ACHN (cell line): ENCODE results near the gene CENPW.

ENCODE experiments used
- DNase-seq: peaks from one replicate; pipeline ENCODE4 v3.0.0-alpha.2; 2015
- in situ Hi-C: cut with HindIII; loops from 2 replicates; pipeline ENCODE4 v1.10.0; 2017; ENCODE audit warnings: low sequenced_read_pairs, low pct_ligation_motif_present, low pct_unique_long_range_greater_than_20kb

Gene CENPW

DNA sequence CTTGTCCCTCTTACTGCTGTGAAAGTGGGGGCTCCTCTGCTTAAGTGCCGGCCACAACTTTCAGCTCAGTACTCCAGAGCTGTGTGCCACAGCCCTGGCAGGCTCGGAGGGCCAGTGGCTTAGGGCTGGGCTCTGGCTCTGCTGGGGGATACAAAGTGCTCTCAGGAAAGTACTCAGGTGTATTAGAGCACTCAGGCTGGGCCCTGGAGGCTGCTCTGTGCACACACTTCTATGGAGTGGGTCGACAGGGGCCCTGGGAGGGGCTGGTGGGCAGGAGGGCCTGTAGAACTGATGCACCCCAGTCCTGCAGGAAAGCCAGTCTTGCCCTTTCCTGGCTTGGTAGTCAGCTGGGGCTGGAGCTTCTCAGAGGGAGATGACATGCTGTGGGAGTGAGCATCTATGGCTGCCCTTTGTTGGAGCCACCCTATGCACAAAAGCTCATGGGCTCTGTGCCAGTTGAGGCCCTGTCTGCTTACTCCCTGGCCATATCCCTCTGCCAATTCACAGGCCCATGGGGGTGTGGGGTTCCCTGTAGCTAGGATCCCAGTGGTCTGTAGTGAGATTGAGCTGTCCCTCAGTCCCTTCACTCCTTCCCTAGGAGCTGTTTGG lies 22.0 kb downstream of the CENPW start:
- no peak for DNase-seq
- in situ Hi-C loops: no loop called here

DNA sequence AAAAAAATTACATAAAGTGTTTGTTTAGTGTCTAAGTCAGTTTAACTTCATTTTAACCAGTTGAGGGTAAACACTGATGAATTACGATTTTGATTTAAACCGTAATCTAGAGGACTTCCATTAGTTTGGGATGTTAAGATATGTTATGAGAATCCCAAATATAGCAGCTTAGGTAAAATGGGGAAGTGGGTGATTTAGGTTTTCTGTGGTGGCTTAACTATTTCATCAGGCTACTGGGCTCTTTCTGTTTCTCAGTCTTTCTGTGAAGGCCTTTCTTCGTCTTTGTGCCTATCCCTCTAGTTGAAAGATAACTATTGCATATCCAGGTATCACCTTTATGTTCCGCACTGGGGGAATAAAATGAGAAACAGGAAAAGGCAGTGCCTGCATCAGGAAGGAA lies 27.9 kb downstream of the CENPW start:
- no peak for DNase-seq
- in situ Hi-C loops: no loop called here

DNA sequence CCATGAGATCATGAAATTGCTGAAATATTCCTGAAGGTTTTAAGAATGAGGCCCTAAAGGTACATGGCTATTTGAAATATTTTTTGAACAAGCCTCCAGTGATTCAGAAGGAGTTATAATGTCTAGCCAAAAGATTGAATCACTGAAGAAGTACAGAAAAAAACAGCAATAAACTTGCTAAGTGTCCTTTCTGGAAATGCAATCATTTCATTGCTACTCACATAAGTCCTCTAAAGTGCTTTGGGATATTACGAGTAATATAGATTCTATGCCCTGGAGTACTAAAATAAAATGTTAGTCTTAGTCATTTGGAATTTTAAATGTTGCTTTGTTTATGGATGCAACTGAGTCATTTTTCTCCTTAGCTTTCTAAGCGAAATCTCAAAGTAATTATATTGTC lies 32.7 kb downstream of the CENPW start:
- DNase-seq: no peak
- in situ Hi-C loops: no loop called here

DNA sequence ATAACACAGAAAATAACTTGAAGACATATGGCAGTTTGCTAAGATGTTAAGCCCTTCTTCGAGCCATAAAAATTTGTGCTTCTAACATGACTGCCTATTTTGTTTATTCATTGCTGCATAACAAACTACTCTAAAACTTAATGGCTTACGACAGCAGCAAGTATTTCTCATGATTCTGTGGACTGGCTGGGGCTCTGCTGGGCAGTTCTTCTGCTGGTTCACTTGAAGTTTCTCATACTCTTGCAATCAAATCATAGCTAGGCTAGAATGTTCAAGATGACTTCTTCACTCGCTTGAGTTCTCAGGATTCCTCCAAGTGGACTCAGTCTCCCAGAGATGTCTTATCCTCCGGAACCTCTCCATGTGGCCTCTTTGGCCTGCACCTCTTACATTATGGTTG lies 33.4 kb downstream of the CENPW start:
- in situ Hi-C loops: no loop called here
- no peak for DNase-seq

DNA sequence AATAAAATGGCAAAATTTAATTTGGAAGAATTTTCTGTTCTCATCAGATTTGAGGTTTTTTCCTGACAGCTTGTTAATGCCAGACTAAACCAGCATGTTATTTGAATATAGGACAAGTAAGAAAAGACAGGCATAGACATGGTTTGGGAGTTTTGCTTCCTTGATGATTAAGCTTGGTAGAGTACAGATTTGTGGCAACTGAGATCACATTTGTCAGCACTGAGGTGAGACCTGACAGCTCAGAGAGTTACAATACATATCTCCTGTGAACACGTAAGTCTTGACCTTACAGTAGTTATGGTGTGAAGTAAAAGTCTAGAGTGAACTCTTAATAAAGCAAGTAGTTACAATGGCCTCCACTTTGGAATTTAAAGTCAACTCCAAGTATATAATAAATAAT lies 34.5 kb downstream of the CENPW start:
- in situ Hi-C loops: no loop called here
- no peak for DNase-seq

DNA sequence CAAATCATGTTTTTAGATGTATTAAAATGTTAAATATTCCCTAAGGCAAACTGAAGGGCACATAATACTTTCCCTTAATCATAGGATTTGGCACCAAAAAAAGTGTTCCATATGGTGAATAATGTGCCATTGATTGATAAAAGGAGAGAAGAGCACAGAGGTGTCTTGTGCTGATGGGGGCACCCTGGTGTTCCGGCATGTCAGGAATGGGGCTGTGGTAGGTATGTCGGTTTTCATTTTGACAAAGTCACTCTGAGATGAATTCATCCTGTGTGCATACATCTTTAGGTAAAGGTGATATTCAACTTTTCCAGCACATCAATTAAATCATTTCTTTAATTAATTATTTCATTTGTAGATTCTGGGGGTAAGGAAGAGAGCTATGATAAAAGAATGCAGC lies 36.8 kb downstream of the CENPW start:
- in situ Hi-C loops: no loop called here
- DNase-seq: no peak

DNA sequence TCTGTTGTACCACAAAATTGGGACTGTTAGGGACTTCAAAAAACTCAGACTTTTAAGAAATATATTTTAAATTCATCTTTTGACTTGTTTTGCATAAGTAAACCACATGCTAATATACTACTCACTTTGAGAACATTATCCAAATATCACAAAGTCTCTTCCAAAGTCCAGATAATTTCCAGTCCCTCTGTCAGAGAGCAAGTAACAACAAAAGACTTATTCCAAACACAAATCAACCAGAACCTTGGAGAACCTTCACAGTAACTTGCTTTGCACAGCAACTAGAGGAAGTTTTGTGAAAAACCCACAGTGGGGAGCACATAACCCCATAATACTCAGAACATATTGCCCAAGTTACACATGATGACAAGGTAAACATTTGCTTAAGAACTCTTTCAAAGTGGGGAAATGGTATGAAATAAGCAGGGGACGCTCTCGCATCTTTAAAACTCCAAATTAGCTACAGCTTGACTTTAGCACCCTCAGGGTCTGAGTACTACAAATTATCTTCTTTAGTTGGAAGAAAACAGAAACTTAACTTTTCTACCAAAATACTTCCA lies 37.8 kb downstream of the CENPW start:
- no peak for DNase-seq
- in situ Hi-C loops: no loop called here

DNA sequence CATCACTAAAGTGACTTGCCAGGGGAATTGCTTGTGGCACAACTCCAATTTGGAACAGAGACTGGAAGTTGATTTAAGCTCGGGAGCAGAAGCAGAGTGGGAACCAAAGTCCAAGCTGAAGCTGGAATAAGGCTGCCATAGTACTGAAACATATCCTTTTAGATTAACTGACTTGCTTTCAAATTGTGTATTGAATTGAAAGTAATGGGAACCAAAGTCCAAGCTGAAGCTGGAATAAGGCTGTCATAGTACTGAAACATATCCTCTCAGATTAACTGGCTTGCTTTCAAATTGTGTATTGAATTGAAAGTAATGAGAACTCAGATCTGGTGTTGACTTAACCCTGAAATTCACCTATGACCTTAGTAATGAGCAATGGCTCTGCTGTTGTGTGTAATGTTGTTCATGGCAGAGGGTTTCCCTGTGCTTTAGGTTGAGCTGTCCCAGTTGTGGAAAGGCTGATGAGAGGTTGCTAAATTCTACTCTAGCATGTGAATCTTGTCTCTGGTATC lies 40.2 kb downstream of the CENPW start:
- DNase-seq: no peak
- in situ Hi-C loops: no loop called here

DNA sequence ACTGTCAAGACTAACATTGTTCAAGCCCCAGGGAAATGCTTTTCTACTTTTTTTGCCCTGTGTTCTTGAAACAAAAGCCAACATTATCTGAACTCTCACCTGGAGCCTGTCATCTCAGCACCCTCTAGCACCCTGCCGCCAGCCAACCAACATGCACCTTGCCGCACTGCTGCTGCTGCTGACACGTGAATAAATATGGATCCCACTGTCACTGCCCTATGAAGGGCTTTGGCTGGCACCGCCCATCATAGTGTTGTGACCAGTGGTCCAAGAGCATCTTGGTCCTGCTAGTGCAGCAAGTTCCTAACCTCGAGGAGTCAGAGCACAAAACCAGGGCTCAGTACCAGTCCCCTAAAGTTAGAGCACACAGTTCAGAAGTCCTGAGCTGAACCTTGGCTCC lies 41.6 kb downstream of the CENPW start:
- in situ Hi-C loops: no loop called here
- DNase-seq: no peak

DNA sequence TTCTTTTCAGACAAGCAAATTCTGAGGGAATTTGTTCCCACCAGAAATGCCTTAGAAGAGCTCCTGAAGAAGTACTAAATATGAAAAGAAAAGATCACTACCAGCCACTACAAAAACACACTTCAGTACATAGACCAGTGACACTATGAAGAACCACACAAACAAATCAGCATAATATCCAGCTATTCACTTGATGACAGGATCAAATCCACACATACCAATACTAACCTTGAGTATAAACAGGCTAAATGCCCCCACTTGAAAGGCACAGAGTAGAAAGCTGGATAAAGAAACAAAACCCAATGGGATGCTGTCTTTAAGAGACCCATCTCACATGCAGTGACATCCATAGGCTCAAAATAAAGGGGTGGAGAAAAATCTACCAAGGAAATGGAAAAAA lies 43.3 kb downstream of the CENPW start:
- no peak for DNase-seq
- in situ Hi-C loops: no loop called here

DNA sequence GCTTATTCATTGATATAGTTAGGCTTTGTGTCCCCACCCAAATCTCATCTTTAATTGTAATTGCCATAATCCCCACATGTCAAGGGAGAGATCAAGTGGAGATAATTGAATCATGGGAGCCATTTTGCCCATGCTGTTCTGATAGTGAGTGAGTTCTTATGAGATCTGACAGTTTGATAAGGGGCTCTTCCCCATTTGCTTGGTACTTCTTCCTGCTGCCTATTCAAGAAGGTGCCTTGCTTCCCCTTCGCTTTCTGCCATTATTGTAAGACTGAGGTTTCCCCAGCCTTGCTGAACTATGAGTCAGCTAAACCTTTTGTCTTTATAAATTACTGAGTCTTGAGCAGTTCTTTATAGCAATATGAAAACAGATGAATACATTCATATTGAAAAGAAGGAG lies 45.6 kb downstream of the CENPW start:
- no peak for DNase-seq
- in situ Hi-C loops: no loop called here

DNA sequence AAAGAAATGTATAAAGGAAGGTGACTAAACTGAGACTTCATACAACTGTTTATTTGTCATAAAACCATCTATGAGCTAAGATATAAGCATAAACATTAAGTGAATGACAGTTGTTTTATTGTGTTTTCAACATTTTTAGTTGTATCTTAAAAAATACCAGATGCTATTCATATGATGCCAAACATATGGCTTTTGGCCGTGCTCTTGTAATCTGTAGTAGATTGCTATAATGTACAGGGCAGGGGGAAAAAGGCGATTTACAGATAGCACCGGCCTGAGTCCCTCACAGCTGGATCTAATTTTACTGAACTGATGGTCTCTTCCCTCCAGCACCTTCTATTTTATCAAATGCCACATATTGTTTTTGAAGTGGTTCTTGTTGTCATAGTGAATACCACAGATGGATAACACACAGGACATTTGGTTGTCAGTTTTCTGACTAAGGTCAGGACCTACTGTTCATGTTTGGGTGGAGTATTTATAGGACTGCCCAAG lies 48.2 kb downstream of the CENPW start:
- in situ Hi-C loops: no loop called here
- DNase-seq: no peak

DNA sequence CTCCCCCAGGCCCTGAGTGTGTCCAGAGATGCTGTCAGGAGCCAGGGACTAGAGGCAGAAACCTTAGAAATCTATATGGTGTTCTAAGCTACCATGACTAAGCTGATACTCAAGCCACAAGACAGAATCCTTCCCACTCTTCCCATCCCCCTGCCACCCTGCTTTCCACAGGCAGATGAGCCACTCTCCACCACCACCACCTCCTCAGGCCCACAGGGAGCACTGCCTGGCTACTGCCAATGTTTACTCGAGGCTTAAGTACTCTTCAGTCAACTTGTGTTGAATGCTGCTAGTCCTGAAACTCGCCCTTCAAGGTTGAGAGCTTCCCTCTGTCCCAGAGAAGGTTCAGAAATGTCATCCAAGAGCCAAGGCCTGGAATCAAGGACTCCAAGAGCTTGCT lies 56.2 kb downstream of the CENPW start:
- in situ Hi-C loops: no loop called here
- DNase-seq: no peak
